WTC11 (cell line): ENCODE results near the gene DPP10. TPM values are rescaled to one million over a fixed set of nuclear protein-coding genes. Genes with fewer than 3 reads are reported as not detected.

Experiments used
- ATAC-seq: fragments of 200-7000 bp; cut with Tn5 transposase; 2 replicates; pipeline ENCODE4 v1.10.0; 2021; ENCODE audit warnings: mild to moderate bottlenecking, moderate library complexity
- CTCF ChIA-PET: fragments of 300-600 bp; sonication (Branson Sonifier 250); formaldehyde crosslinking; loops from one replicate; lab custom pipeline; 2021; ENCODE audit warnings: antibody characterized with exemption; lab: Charles Lee
- POLR2A ChIA-PET: fragments of 350-600 bp; sonication (Branson Sonifier 250); formaldehyde crosslinking; loops from one replicate; lab custom pipeline; 2021; ENCODE audit warnings: antibody characterized with exemption; lab: Charles Lee
- DNase-seq: peaks from one replicate; pipeline ENCODE4 v3.0.0; 2021; ENCODE audit warnings: low spot score
- H3K27ac Mint-ChIP-seq: 2 replicates; pipeline ENCODE4 v1.8.0; 2021; ENCODE audit warnings: mixed read lengths
- H3K27me3 Mint-ChIP-seq: 2 replicates; pipeline ENCODE4 v1.8.0; 2021; ENCODE audit warnings: low read depth, mild to moderate bottlenecking, moderate library complexity, mixed read lengths
- H3K36me3 Mint-ChIP-seq: 2 replicates; pipeline ENCODE4 v1.8.0; 2021; ENCODE audit warnings: mixed read lengths
- H3K4me1 Mint-ChIP-seq: 2 replicates; pipeline ENCODE4 v1.8.0; 2022; ENCODE audit warnings: mixed read lengths
- H3K4me3 Mint-ChIP-seq: 2 replicates; pipeline ENCODE4 v1.8.0; 2021; ENCODE audit warnings: mild to moderate bottlenecking, moderate library complexity, mixed read lengths
- H3K9me3 Mint-ChIP-seq: 2 replicates; pipeline ENCODE4 v1.8.0; 2021; ENCODE audit warnings: mixed read lengths
- EMX1 ChIP-seq: fragments of 250-450 bp; sonication (Bioruptor Pico); IDR thresholded peaks from 2 replicates; pipeline ENCODE4 v1.8.0; 2021; ENCODE audit warnings: mild to moderate bottlenecking
- ETV6 ChIP-seq: sonication (generic); formaldehyde crosslinking; IDR thresholded peaks from 2 replicates; pipeline ENCODE4 v1.8.1; 2022; ENCODE audit warnings: mild to moderate bottlenecking, missing genetic modification reagents
- FOXJ3 ChIP-seq: sonication (generic); formaldehyde crosslinking; IDR thresholded peaks from 2 replicates; pipeline ENCODE4 v1.9.0; 2021; ENCODE audit warnings: missing genetic modification reagents, mild to moderate bottlenecking, borderline replicate concordance
- FOXP1 ChIP-seq: sonication (generic); formaldehyde crosslinking; IDR thresholded peaks from 2 replicates; pipeline ENCODE4 v1.8.0; 2022; ENCODE audit warnings: missing genetic modification reagents, mild to moderate bottlenecking, moderate library complexity, borderline replicate concordance
- GRHL2 ChIP-seq: fragments of 250-450 bp; sonication (Bioruptor Pico); IDR thresholded peaks from 2 replicates; pipeline ENCODE4 v1.8.0; 2022; ENCODE audit warnings: mild to moderate bottlenecking, moderate library complexity; ENCODE audit not compliant: insufficient replicate concordance, severe bottlenecking
- GTF2I ChIP-seq: fragments of 250-450 bp; sonication (Bioruptor Pico); conservative IDR thresholded peaks from 2 replicates; pipeline ENCODE4 v1.4.0; 2021; ENCODE audit warnings: mild to moderate bottlenecking
- JAZF1 ChIP-seq: fragments of 250-450 bp; sonication (Bioruptor Pico); IDR thresholded peaks from 2 replicates; pipeline ENCODE4 v1.9.0; 2021; ENCODE audit warnings: moderate library complexity, mild to moderate bottlenecking, inconsistent platforms
- KAT7 ChIP-seq: sonication (generic); formaldehyde crosslinking; IDR thresholded peaks from 2 replicates; pipeline ENCODE4 v1.8.1; 2023; ENCODE audit warnings: missing genetic modification reagents, mild to moderate bottlenecking, borderline replicate concordance
- MXD4 ChIP-seq: fragments of 250-450 bp; sonication (Bioruptor Pico); IDR thresholded peaks from 2 replicates; pipeline ENCODE4 v1.8.0; 2021; ENCODE audit warnings: mild to moderate bottlenecking, moderate library complexity, borderline replicate concordance
- MYBL2 ChIP-seq: sonication (generic); formaldehyde crosslinking; IDR thresholded peaks from 2 replicates; pipeline ENCODE4 v1.8.1; 2023; ENCODE audit warnings: mild to moderate bottlenecking, moderate library complexity, missing genetic modification reagents
- NFE2L1 ChIP-seq: sonication (generic); formaldehyde crosslinking; IDR thresholded peaks from 2 replicates; pipeline ENCODE4 v1.8.1; 2023; ENCODE audit warnings: missing genetic modification reagents
- NR3C1 ChIP-seq: sonication (generic); formaldehyde crosslinking; conservative IDR thresholded peaks from 2 replicates; pipeline ENCODE4 v1.8.1; 2023; ENCODE audit warnings: low read depth, mild to moderate bottlenecking, missing genetic modification reagents
- OVOL2 ChIP-seq: fragments of 250-450 bp; sonication (Bioruptor Pico); IDR thresholded peaks from 2 replicates; pipeline ENCODE4 v1.9.0; 2021; ENCODE audit warnings: mild to moderate bottlenecking, borderline replicate concordance
- SMAD3 ChIP-seq: sonication (generic); formaldehyde crosslinking; IDR thresholded peaks from 2 replicates; pipeline ENCODE4 v1.8.0; 2022; ENCODE audit warnings: missing genetic modification reagents, mild to moderate bottlenecking, borderline replicate concordance
- TEAD4 ChIP-seq: sonication (generic); formaldehyde crosslinking; IDR thresholded peaks from 2 replicates; pipeline ENCODE4 v1.8.0; 2022; ENCODE audit warnings: mild to moderate bottlenecking, missing genetic modification reagents
- ZNF138 ChIP-seq: sonication (generic); formaldehyde crosslinking; conservative IDR thresholded peaks from 2 replicates; pipeline ENCODE4 v1.8.1; 2022; ENCODE audit warnings: mild to moderate bottlenecking, moderate library complexity, missing genetic modification reagents
- ZNF396 ChIP-seq: fragments of 250-450 bp; sonication (Bioruptor Pico); IDR thresholded peaks from 2 replicates; pipeline ENCODE4 v1.8.0; 2021; ENCODE audit warnings: mild to moderate bottlenecking, moderate library complexity, borderline replicate concordance
- ZNF423 ChIP-seq: fragments of 250-450 bp; sonication (Bioruptor Pico); IDR thresholded peaks from 2 replicates; pipeline ENCODE4 v2.1.2; 2022; ENCODE audit warnings: mild to moderate bottlenecking, moderate library complexity
- ZNF671 ChIP-seq: fragments of 250-450 bp; sonication (Bioruptor Pico); IDR thresholded peaks from 2 replicates; pipeline ENCODE4 v1.8.0; 2021; ENCODE audit warnings: mild to moderate bottlenecking
- total RNA-seq: library from RNA; stranded (reverse); gene quantifications from 3 replicates; pipeline ENCODE4 v1.2.3, GENCODE V29; 2021
- TF ChIP-seq, protein P1 (sequence below): sonication (generic); formaldehyde crosslinking; IDR thresholded peaks from 2 replicates; pipeline ENCODE4 v1.8.0; 2022; ENCODE audit warnings: mild to moderate bottlenecking, missing genetic modification reagents
- TF ChIP-seq, protein P2 (sequence below): sonication (generic); formaldehyde crosslinking; IDR thresholded peaks from 2 replicates; pipeline ENCODE4 v1.8.1; 2022; ENCODE audit warnings: low read depth, missing genetic modification reagents, borderline replicate concordance
- TF ChIP-seq, protein P3 (sequence below): sonication (generic); formaldehyde crosslinking; IDR thresholded peaks from 2 replicates; pipeline ENCODE4 v1.8.1; 2023; ENCODE audit warnings: mild to moderate bottlenecking, missing genetic modification reagents, moderate library complexity
- TF ChIP-seq, protein P4 (sequence below): sonication (generic); formaldehyde crosslinking; IDR thresholded peaks from 2 replicates; pipeline ENCODE4 v1.8.1; 2023; ENCODE audit warnings: mild to moderate bottlenecking, missing genetic modification reagents, moderate library complexity
- TF ChIP-seq, protein P5 (sequence below): sonication (generic); formaldehyde crosslinking; IDR thresholded peaks from 2 replicates; pipeline ENCODE4 v1.8.0; 2023; ENCODE audit warnings: missing genetic modification reagents
- TF ChIP-seq, protein P6 (sequence below): fragments of 200-600 bp; IDR thresholded peaks from 2 replicates; pipeline ENCODE4 v1.8.0; 2022; ENCODE audit warnings: antibody characterized with exemption
- TF ChIP-seq, protein P7 (sequence below): sonication (generic); formaldehyde crosslinking; IDR thresholded peaks from 2 replicates; pipeline ENCODE4 v1.8.1; 2023; ENCODE audit warnings: mild to moderate bottlenecking, missing genetic modification reagents, borderline replicate concordance
- TF ChIP-seq, protein P8 (sequence below): fragments of 250-450 bp; sonication (Bioruptor Pico); IDR thresholded peaks from 2 replicates; pipeline ENCODE4 v1.9.0; 2021; ENCODE audit warnings: mild to moderate bottlenecking

The DPP10 gene
- total RNA-seq, 1 experiment from 2014 or later = 4.0 TPM

DNA sequence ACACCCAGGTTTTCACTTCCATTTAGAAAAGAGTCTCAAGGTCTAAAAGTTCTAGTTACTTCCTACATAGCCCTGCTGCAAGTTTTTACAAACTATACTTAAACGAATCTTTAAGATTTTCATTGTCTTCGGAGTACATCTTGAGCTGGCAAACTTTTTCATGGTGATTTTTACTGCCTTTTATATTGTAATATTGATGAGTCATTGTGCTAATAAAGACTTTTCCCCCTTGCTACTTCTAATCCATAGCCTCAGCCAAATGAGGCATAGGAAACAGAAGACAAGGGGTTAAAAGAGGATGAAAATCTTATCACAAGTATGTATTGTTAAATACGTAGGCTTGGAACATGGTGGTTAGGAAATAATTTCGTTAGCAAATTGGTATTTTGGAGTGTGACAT, 4.1 kb downstream of the DPP10 start:
- Mint-ChIP-seq H3K36me3 (peaks cover 14% of the 10 kb centered on the region), H3K27ac (no peak overlapping the region), H3K27me3 (no peaks in the 10 kb centered on the region; the same call in 1 of the 2 replicates), H3K4me3 (no peak overlapping the region), H3K4me1 (peaks cover 15% of the 10 kb centered on the region), H3K9me3 (peaks cover 36% of the 10 kb centered on the region)
- POLR2A ChIA-PET = no interaction called here
- no peak for DNase-seq
- ATAC-seq = no peak
- TF ChIP-seq, protein P1, sequence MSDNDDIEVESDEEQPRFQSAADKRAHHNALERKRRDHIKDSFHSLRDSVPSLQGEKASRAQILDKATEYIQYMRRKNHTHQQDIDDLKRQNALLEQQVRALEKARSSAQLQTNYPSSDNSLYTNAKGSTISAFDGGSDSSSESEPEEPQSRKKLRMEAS (CRISPR knock-in tag) = no peak
- no peak for TF ChIP-seq MYBL2 (CRISPR knock-in tag)
- TF ChIP-seq, protein P2, sequence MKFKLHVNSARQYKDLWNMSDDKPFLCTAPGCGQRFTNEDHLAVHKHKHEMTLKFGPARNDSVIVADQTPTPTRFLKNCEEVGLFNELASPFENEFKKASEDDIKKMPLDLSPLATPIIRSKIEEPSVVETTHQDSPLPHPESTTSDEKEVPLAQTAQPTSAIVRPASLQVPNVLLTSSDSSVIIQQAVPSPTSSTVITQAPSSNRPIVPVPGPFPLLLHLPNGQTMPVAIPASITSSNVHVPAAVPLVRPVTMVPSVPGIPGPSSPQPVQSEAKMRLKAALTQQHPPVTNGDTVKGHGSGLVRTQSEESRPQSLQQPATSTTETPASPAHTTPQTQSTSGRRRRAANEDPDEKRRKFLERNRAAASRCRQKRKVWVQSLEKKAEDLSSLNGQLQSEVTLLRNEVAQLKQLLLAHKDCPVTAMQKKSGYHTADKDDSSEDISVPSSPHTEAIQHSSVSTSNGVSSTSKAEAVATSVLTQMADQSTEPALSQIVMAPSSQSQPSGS (CRISPR knock-in tag) = no peak
- no peak for TF ChIP-seq SMAD3 (CRISPR knock-in tag)
- TF ChIP-seq, protein P3, sequence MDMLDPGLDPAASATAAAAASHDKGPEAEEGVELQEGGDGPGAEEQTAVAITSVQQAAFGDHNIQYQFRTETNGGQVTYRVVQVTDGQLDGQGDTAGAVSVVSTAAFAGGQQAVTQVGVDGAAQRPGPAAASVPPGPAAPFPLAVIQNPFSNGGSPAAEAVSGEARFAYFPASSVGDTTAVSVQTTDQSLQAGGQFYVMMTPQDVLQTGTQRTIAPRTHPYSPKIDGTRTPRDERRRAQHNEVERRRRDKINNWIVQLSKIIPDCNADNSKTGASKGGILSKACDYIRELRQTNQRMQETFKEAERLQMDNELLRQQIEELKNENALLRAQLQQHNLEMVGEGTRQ = no peak
- no peak for TF ChIP-seq ZNF396 (CRISPR knock-in tag)
- no peak for TF ChIP-seq OVOL2
- TF ChIP-seq, protein P4, sequence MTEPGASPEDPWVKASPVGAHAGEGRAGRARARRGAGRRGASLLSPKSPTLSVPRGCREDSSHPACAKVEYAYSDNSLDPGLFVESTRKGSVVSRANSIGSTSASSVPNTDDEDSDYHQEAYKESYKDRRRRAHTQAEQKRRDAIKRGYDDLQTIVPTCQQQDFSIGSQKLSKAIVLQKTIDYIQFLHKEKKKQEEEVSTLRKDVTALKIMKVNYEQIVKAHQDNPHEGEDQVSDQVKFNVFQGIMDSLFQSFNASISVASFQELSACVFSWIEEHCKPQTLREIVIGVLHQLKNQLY (CRISPR knock-in tag) = no peak
- TF ChIP-seq ZNF138 (CRISPR knock-in tag) = no peak
- TF ChIP-seq ETV6 = no peak
- TF ChIP-seq, protein P5, sequence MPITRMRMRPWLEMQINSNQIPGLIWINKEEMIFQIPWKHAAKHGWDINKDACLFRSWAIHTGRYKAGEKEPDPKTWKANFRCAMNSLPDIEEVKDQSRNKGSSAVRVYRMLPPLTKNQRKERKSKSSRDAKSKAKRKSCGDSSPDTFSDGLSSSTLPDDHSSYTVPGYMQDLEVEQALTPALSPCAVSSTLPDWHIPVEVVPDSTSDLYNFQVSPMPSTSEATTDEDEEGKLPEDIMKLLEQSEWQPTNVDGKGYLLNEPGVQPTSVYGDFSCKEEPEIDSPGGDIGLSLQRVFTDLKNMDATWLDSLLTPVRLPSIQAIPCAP (CRISPR knock-in tag) = no peak
- TF ChIP-seq ZNF671 (CRISPR knock-in tag) = no peak
- no peak for TF ChIP-seq ZNF423 (CRISPR knock-in tag)
- TF ChIP-seq NR3C1 = no peak
- no peak for TF ChIP-seq FOXP1 (CRISPR knock-in tag)
- TF ChIP-seq NFE2L1 (CRISPR knock-in tag) = no peak
- TF ChIP-seq KAT7 (CRISPR knock-in tag) = no peak
- TF ChIP-seq FOXJ3 (CRISPR knock-in tag) = no peak
- CTCF ChIA-PET = no interaction called here

DNA sequence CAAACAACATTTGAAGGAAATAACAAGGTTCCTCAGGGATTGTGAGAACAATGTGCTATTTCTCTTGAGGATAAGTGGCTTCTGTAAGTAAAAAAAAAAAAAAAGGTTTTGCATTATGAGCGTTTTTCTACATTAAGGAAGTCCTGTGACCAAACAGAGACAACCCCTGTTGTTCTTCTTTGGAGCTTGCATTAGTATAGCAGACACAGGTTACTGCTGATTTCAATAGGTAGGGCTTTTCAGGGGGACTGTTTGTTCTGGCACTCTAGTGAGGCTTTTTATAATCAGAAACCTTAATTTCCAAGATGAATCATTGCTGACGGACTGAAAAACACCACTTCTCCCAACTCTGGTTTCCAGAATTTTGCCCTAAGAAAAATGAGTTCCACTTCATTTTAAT, 8.2 kb downstream of the DPP10 start:
- peaks cover 27% of the 10 kb centered on the region for H3K36me3 Mint-ChIP-seq
- no peak overlapping the region for H3K27ac Mint-ChIP-seq
- no peaks in the 10 kb centered on the region for H3K27me3 Mint-ChIP-seq
- DNase-seq = no peak
- H3K4me1 Mint-ChIP-seq = peaks cover 12% of the 10 kb centered on the region
- TF ChIP-seq MXD4 = no peak
- TF ChIP-seq, protein P6, sequence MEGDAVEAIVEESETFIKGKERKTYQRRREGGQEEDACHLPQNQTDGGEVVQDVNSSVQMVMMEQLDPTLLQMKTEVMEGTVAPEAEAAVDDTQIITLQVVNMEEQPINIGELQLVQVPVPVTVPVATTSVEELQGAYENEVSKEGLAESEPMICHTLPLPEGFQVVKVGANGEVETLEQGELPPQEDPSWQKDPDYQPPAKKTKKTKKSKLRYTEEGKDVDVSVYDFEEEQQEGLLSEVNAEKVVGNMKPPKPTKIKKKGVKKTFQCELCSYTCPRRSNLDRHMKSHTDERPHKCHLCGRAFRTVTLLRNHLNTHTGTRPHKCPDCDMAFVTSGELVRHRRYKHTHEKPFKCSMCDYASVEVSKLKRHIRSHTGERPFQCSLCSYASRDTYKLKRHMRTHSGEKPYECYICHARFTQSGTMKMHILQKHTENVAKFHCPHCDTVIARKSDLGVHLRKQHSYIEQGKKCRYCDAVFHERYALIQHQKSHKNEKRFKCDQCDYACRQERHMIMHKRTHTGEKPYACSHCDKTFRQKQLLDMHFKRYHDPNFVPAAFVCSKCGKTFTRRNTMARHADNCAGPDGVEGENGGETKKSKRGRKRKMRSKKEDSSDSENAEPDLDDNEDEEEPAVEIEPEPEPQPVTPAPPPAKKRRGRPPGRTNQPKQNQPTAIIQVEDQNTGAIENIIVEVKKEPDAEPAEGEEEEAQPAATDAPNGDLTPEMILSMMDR = no peak
- TF ChIP-seq, protein P7, sequence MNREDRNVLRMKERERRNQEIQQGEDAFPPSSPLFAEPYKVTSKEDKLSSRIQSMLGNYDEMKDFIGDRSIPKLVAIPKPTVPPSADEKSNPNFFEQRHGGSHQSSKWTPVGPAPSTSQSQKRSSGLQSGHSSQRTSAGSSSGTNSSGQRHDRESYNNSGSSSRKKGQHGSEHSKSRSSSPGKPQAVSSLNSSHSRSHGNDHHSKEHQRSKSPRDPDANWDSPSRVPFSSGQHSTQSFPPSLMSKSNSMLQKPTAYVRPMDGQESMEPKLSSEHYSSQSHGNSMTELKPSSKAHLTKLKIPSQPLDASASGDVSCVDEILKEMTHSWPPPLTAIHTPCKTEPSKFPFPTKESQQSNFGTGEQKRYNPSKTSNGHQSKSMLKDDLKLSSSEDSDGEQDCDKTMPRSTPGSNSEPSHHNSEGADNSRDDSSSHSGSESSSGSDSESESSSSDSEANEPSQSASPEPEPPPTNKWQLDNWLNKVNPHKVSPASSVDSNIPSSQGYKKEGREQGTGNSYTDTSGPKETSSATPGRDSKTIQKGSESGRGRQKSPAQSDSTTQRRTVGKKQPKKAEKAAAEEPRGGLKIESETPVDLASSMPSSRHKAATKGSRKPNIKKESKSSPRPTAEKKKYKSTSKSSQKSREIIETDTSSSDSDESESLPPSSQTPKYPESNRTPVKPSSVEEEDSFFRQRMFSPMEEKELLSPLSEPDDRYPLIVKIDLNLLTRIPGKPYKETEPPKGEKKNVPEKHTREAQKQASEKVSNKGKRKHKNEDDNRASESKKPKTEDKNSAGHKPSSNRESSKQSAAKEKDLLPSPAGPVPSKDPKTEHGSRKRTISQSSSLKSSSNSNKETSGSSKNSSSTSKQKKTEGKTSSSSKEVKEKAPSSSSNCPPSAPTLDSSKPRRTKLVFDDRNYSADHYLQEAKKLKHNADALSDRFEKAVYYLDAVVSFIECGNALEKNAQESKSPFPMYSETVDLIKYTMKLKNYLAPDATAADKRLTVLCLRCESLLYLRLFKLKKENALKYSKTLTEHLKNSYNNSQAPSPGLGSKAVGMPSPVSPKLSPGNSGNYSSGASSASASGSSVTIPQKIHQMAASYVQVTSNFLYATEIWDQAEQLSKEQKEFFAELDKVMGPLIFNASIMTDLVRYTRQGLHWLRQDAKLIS = no peak
- TF ChIP-seq JAZF1 = no peak
- TF ChIP-seq GRHL2 (CRISPR knock-in tag) = no peak
- TF ChIP-seq, protein P1 (CRISPR knock-in tag) = no peak
- TF ChIP-seq, protein P8, sequence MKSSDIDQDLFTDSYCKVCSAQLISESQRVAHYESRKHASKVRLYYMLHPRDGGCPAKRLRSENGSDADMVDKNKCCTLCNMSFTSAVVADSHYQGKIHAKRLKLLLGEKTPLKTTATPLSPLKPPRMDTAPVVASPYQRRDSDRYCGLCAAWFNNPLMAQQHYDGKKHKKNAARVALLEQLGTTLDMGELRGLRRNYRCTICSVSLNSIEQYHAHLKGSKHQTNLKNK (CRISPR knock-in tag) = no peak
- TF ChIP-seq EMX1 (CRISPR knock-in tag) = no peak
- no peak for TF ChIP-seq GTF2I
- TF ChIP-seq TEAD4 (CRISPR knock-in tag) = no peak
- TF ChIP-seq, all 79 proteins: peak for 0
- Mint-ChIP-seq H3K4me3 (no peak overlapping the region), H3K9me3 (peaks cover 44% of the 10 kb centered on the region)
- no peak for ATAC-seq
- CTCF ChIA-PET = interaction anchor here (1.4 kb wide), 1 partner anchor 101 kb away, joined by 4 read pairs; no protein-coding TSS in a partner anchor
- POLR2A ChIA-PET = interaction anchor here (0.8 kb wide), 1 partner anchor 1764 kb away, joined by 3 read pairs; no protein-coding TSS in a partner anchor
